NCI-H187 (cell line): ENCODE data around the gene PLEKHG3.

Source experiments
- DNase-seq, 2 experiments: peaks; one replicate each; lab custom pipeline; 2025; lab: John Stamatoyannopoulos, UW

PLEKHG3 gene

GRCh38 chr14:64763801-64764621 lies 59.8 kb downstream of the PLEKHG3 start:
- no peak for DNase-seq

GRCh38 chr14:64764641-64765520 lies 60.7 kb downstream of the PLEKHG3 start:
- peak in 1 of 2 experiments; percentile 32 for DNase-seq

DNA sequence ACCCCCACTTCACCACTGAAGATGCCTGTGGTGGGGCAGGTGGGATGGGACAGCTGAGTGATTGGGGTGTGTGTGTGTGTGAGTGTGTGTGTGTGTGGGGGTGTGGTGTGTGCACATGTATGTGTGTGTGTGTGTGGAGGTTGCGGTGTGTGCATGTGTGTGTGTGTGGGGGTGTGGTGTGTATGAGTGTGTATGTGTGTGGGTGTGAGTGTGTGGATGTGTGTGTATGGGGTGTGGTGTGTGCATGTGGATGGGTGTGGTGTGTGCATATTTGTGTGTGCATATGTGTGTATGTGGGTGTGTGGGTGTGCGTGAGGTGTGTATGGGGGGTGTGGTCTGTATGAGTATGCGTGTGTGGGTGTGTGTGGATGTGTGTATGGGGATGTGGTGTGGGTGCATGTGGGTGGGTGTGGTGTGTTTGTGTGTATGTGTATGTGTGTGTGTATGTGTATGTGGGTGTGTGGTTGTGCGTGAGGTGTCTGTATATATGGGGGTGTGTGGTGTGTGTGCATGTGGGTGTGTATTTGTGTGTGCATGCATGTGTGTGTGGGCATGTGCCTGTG lies 61.6 kb downstream of the PLEKHG3 start:
- DNase-seq: no peak

GRCh38 chr14:64766430-64767151 lies 62.4 kb downstream of the PLEKHG3 start:
- DNase-seq: no peak

- DNase-seq: no peak
These were observed 63.2 kb downstream of the PLEKHG3 start for GRCh38 chr14:64767215-64767964.

GRCh38 chr14:64768401-64769095 lies 64.3 kb downstream of the PLEKHG3 start:
- DNase-seq: no peak

GRCh38 chr14:64769096-64770020 lies 65.1 kb downstream of the PLEKHG3 start:
- no peak for DNase-seq

DNA sequence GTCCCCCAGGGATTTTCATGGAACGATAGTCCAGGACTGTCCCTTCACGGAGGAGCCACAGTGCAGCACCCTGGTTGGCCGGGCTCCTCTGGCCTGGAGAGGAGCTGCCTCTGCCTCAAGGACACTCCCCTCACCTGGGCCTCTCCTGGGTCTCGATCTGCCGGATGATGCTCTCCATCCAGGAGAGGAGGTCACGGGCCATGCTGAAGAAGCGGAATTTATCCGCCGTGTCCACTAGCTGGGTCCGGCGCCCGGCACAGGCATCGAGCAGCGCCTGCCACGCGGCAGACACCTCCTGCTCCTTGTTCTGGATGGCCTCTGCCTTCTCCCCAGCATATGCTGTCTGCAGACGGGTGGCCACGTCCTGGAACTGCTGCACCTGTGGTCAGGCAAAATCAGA lies 66.5 kb downstream of the PLEKHG3 start:
- no peak for DNase-seq

- no peak for DNase-seq
These were observed 66.9 kb downstream of the PLEKHG3 start for GRCh38 chr14:64771161-64771560.

DNA sequence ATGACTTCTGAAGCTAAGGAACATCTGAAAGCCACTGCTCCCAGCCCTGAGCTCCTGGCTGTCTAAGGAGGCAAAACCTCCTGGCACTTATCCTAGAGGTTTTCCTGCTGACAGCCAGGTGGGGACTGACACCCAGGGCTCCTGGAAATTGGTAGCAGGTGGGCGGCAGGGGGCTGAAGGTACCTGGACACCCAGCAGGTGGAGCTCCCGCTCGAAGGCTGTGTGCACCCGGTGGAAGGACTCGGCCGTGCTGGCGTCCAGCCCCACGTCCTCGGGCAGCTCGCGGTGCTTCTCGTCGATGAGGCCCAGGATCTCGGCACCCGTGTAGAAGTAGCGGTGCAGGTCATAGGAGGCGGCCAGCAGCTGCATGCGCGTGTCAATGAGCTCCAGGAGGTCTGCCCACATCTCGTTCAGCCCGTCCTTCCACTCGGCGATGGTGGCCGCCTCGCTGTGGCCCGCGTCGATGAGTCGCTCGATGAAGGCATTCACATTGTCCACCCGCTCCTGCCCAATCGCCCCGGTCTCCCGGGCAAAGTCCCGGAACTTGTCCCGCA lies 68.2 kb downstream of the PLEKHG3 start:
- no peak for DNase-seq

- DNase-seq: no peak
These were observed 68.8 kb downstream of the PLEKHG3 start for GRCh38 chr14:64773046-64773445.

DNA sequence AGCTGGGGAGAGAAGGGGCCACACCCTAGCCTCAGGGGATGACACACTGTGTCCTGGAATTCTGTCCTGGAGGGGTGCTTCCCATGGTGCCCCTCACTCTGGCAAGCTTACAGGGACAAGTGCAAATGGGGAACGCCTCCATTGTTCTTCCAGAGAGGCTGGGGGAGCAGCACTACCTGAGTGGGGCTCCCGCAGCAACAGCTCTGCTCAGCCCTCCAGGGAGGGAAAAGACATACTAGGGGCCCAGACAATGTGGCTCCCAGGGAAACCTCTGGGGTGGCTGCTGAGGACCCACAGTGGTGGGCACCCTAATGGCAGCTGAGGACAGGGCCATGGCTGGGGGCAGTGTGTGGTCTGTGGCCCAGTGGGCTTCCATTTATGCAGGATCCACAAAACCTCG lies 69.4 kb downstream of the PLEKHG3 start:
- no peak for DNase-seq

GRCh38 chr14:64774272-64774671 lies 70.0 kb downstream of the PLEKHG3 start:
- no peak for DNase-seq

DNA sequence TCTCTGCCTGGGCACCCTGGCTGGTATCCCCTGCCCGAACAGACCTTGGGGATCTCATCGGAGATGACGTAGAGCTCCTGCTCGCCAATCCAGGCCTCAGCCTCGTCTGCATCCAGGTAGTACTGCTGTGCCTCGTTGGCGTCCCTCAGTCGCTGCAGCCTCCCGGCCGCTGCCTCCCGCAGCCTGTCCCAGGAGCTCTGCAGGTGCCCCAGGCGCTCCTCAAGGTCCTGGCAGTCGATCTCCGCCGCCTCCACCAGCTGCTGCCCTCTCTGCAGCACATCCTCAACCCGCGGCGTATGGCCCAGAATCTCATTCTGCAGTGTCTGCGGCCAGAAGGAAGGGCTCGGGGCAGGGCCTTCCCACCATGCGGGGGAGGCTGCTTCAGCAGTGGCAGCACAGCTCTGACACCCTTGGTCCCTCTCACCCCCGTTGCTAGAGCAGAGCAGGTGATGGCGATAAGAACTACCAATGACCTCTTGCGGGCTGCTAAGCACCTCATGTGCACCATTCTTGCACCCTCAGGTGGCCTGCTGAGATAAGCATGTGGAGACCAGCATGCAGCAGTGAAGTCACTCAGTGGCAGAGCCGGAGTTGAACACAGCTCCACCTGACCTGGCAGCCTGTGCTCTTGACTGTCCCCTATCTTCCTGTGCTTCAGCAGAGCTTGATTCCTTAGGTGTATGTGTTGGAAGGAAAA lies 71.0 kb downstream of the PLEKHG3 start:
- no peak for DNase-seq

- DNase-seq: no peak
These were observed 73.2 kb downstream of the PLEKHG3 start for GRCh38 chr14:64777461-64777860.

- DNase-seq: no peak
These were observed 74.0 kb downstream of the PLEKHG3 start for GRCh38 chr14:64778104-64778754.

DNA sequence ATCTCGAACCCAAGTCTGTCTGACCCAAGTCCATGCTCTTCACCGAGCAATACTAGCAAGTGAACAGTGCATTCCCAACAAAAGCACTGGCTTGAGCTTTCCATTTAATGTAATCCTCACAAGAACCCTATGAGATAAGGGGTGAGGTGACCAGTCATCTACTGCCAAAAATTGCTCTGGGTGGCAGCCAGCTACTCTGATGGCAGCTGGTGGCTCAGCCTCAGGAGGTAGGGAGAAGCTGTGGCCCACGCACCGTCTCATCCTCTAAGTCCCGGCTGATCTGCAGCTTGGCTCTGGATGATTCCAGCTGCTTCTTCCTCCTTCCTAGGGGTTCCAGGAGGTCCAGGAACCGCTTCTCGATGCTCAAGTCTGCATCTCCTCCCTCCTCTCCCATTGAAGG lies 75.2 kb downstream of the PLEKHG3 start:
- no peak for DNase-seq

GRCh38 chr14:64782196-64782595 lies 78.0 kb downstream of the PLEKHG3 start:
- DNase-seq: no peak
